HEK293T (cell line): ENCODE data around the gene AS3MT.

Experiments used
- ARNT ChIP-seq: fragments of 450-650 bp; IDR thresholded peaks from 2 replicates; pipeline ENCODE4 v1.6.1; 2017; ENCODE audit warnings: mild to moderate bottlenecking
- BHLHE40 ChIP-seq: fragments of 450-650 bp; IDR thresholded peaks from 2 replicates; pipeline ENCODE4 v1.6.1; 2016; ENCODE audit warnings: mild to moderate bottlenecking, moderate library complexity, borderline replicate concordance
- ELF4 ChIP-seq: fragments of 450-650 bp; IDR thresholded peaks from 2 replicates; pipeline ENCODE4 v1.6.1; 2017; ENCODE audit warnings: antibody characterized with exemption
- FOXA1 ChIP-seq: fragments of 450-650 bp; IDR thresholded peaks from 2 replicates; pipeline ENCODE4 v1.6.1; 2016; ENCODE audit warnings: mild to moderate bottlenecking
- FOXK2 ChIP-seq: fragments of 450-650 bp; IDR thresholded peaks from 2 replicates; pipeline ENCODE4 v1.6.1; 2016; ENCODE audit warnings: mild to moderate bottlenecking
- HDGF ChIP-seq: fragments of 450-650 bp; IDR thresholded peaks from 2 replicates; pipeline ENCODE4 v1.6.1; 2017; ENCODE audit warnings: antibody characterized with exemption, borderline replicate concordance
- LEF1 ChIP-seq: fragments of 450-650 bp; IDR thresholded peaks from 2 replicates; pipeline ENCODE4 v1.6.1; 2017; ENCODE audit warnings: mild to moderate bottlenecking, borderline replicate concordance
- NFRKB ChIP-seq: fragments of 450-650 bp; IDR thresholded peaks from 2 replicates; pipeline ENCODE4 v1.6.1; 2016; ENCODE audit warnings: mild to moderate bottlenecking, moderate library complexity
- SP1 ChIP-seq: fragments of 450-650 bp; IDR thresholded peaks from 2 replicates; pipeline ENCODE4 v1.6.1; 2017
- SUZ12 ChIP-seq: fragments of 450-650 bp; IDR thresholded peaks from 2 replicates; pipeline ENCODE4 v1.6.1; 2016; ENCODE audit warnings: mild to moderate bottlenecking
- TARDBP ChIP-seq: fragments of 450-650 bp; IDR thresholded peaks from 2 replicates; pipeline ENCODE4 v1.6.1; 2016
- ZNF384 ChIP-seq: fragments of 450-650 bp; IDR thresholded peaks from 2 replicates; pipeline ENCODE4 v1.6.1; 2016

DNA sequence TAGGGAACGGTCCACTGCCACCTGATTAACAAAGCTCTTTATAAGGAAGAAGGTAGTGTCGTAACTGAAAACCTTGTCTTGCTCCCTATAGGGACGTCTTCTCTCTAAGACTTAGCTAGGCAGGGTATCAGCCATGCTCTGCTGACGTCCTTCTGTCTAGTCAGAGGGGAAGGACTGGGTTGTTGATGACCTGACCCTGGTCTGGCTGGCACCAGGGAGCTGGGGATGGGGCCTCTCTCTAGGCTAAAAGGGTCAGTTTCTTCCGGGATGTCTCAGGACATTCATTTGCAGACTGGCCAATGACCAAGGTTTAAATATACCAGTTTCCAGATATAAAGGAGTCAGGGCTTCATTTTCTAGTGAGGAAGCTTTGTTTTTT lies 41.7 kb upstream of the AS3MT start:
- no peak for TF ChIP-seq BHLHE40
- no peak for TF ChIP-seq HDGF
- TF ChIP-seq SUZ12 = no peak
- TF ChIP-seq ZNF384 = no peak
- TF ChIP-seq ELF4 = no peak
- TF ChIP-seq LEF1 = no peak
- no peak for TF ChIP-seq SP1
- no peak for TF ChIP-seq TARDBP
- TF ChIP-seq ARNT = no peak
- no peak for TF ChIP-seq FOXK2
- no peak for TF ChIP-seq NFRKB
- no peak for TF ChIP-seq FOXA1
